MCF 10A (cell line): ENCODE data around the gene RABGGTA. TPM values are rescaled to one million over a fixed set of nuclear protein-coding genes. Genes with fewer than 3 reads are reported as not detected.
"Not testable (repeated sequence)": the region's sequence is repeated elsewhere in the genome, so short reads cannot be mapped to it uniquely, and the experiment has no call there.

Experiments used
- BruUV-seq: library from RNA; stranded (reverse); fragments of 400-500 nt; replicated peaks from 2 replicates; lab custom pipeline; 2021; lab: Mats Ljungman, UMichigan
- CTCF ChIA-PET: fragments of 300-600 bp; sonication (Branson Sonifier 250); formaldehyde crosslinking; extraction: SDS; loops from one replicate; lab custom pipeline; 2021; ENCODE audit warnings: antibody characterized with exemption, inconsistent platforms; lab: Yijun Ruan, JAX
- POLR2A ChIA-PET: fragments of 300-600, 350-650 bp; sonication (Branson Sonifier 250); formaldehyde crosslinking; extraction: SDS; loops from one replicate; lab custom pipeline; 2020; ENCODE audit warnings: antibody characterized with exemption, inconsistent platforms; lab: Yijun Ruan, JAX
- DNase-seq: peaks from one replicate; pipeline ENCODE4 v3.0.0-alpha.2; 2018; ENCODE audit not compliant: unreplicated experiment
- H3K27ac Mint-ChIP-seq: one replicate; pipeline ENCODE4 v1.8.0; 2022; ENCODE audit warnings: mild to moderate bottlenecking, low read depth, mixed read lengths; ENCODE audit not compliant: unreplicated experiment
- H3K27me3 Mint-ChIP-seq: one replicate; pipeline ENCODE4 v1.8.0; 2022; ENCODE audit warnings: mixed read lengths; ENCODE audit not compliant: insufficient read depth, unreplicated experiment
- H3K36me3 Mint-ChIP-seq: one replicate; pipeline ENCODE4 v1.8.0; 2022; ENCODE audit warnings: mild to moderate bottlenecking, moderate library complexity, mixed read lengths; ENCODE audit not compliant: insufficient read depth, unreplicated experiment
- H3K4me1 Mint-ChIP-seq: one replicate; pipeline ENCODE4 v1.8.0; 2022; ENCODE audit warnings: mixed read lengths; ENCODE audit not compliant: insufficient read depth, unreplicated experiment
- H3K4me3 Mint-ChIP-seq: one replicate; pipeline ENCODE4 v1.8.0; 2022; ENCODE audit warnings: mild to moderate bottlenecking, moderate library complexity, mixed read lengths; ENCODE audit not compliant: unreplicated experiment
- H3K9me3 Mint-ChIP-seq: one replicate; pipeline ENCODE4 v1.8.0; 2022; ENCODE audit warnings: mixed read lengths; ENCODE audit not compliant: unreplicated experiment
- intact Hi-C: fragments of 100-400 bp; cut with micrococcal nuclease; formaldehyde crosslinking; loops from 2 replicates; pipeline ENCODE4 v1.14.1; 2022
- total RNA-seq: library from RNA; stranded (reverse); gene quantifications from 2 replicates; pipeline ENCODE4 v1.2.3, GENCODE V29; 2022
- TF ChIP-seq, protein P1 (sequence below): fragments of 200-600 bp; IDR thresholded peaks from one replicate; pipeline ENCODE4 v1.8.0; 2022; ENCODE audit warnings: antibody characterized with exemption, mild to moderate bottlenecking; ENCODE audit not compliant: unreplicated experiment

Gene RABGGTA
- total RNA-seq, 1 experiment from 2014 or later = 75.0 TPM

DNA sequence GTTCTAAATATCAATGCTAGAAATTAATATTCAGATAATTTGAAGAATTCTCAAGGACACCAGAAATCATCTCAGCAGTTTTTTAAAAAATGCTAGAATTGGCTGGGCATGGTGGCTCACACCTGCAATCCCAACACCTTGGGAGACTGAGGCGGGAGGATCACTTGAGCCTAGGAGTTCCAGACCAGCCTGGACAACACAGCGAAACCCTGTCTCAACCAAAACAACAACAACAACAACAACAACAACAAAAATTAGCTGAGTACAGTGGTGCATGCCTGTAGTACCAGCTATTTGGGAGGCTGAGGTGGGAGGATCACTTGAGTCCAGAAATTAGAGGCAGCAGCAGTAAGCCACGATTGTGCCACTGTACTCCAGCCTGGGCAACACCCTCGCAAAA lies 52.3 kb downstream of the RABGGTA start:
- DNase-seq = no peak
- H3K9me3 Mint-ChIP-seq = no peaks in the 10 kb centered on the region
- H3K36me3 Mint-ChIP-seq = peaks cover 27% of the 10 kb centered on the region
- intact Hi-C loops = no loop called here
- peaks cover 11% of the 10 kb centered on the region for H3K4me1 Mint-ChIP-seq
- H3K27me3 Mint-ChIP-seq = no peaks in the 10 kb centered on the region
- H3K4me3 Mint-ChIP-seq = no peak overlapping the region
- H3K27ac Mint-ChIP-seq = no peak overlapping the region
- TF ChIP-seq, protein P1, sequence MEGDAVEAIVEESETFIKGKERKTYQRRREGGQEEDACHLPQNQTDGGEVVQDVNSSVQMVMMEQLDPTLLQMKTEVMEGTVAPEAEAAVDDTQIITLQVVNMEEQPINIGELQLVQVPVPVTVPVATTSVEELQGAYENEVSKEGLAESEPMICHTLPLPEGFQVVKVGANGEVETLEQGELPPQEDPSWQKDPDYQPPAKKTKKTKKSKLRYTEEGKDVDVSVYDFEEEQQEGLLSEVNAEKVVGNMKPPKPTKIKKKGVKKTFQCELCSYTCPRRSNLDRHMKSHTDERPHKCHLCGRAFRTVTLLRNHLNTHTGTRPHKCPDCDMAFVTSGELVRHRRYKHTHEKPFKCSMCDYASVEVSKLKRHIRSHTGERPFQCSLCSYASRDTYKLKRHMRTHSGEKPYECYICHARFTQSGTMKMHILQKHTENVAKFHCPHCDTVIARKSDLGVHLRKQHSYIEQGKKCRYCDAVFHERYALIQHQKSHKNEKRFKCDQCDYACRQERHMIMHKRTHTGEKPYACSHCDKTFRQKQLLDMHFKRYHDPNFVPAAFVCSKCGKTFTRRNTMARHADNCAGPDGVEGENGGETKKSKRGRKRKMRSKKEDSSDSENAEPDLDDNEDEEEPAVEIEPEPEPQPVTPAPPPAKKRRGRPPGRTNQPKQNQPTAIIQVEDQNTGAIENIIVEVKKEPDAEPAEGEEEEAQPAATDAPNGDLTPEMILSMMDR = no peak
- BruUV-seq = no TSS peak
- ChIA-PET CTCF (interaction anchor here (1.1 to 2.4 kb wide), 5 partner anchors 19 to 78 kb away, joined by 3 to 19 read pairs (median 6); partner anchors contain the start of gene TINF2), POLR2A (interaction anchor here (1.4 kb wide), 1 partner anchor 14 kb away, joined by 4 read pairs; the partner anchor contains the start of genes GMPR2 and NEDD8)

DNA sequence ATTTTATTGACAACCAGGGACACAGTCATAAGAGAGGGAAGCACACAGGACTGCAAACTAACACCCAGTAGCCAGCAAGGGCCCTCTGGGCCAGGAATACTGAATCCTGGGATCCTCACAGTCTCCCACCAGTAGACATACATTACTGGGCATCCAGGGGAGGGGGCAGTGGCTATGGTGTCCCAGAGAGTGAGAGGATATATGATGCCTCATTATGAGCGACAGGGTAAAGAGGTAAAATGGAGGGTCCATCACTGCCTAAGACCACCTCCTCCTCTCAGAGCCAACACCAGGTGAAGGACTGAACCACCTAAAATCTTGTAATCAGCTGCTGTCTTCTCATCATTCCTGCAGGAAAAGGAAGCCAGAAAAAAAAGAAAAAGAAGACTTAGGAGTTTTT lies 54.5 kb downstream of the RABGGTA start:
- ChIA-PET POLR2A (interaction anchor here (0.6 to 5.1 kb wide), 6 partner anchors 14 to 102 kb away, joined by 3 to 69 read pairs (median 18); partner anchors contain the start of genes DCAF11, DHRS1, LTB4R2 and NOP9), CTCF (interaction anchor here (0.6 to 4.2 kb wide), 4 partner anchors 8 to 91 kb away, joined by 3 to 32 read pairs (median 9); partner anchors contain the start of gene CIDEB)
- H3K9me3 Mint-ChIP-seq, H3K27ac Mint-ChIP-seq, BruUV-seq, H3K27me3 Mint-ChIP-seq, DNase-seq, H3K4me3 Mint-ChIP-seq: not testable (repeated sequence)
- intact Hi-C loops = loop anchor here (1.0 kb wide), 3 partner anchors 15 to 80 kb away; partner anchors contain the start of genes GMPR2 and NEDD8
- Mint-ChIP-seq H3K36me3 (peaks cover 42% of the 10 kb centered on the region), H3K4me1 (peaks cover 20% of the 10 kb centered on the region)

DNA sequence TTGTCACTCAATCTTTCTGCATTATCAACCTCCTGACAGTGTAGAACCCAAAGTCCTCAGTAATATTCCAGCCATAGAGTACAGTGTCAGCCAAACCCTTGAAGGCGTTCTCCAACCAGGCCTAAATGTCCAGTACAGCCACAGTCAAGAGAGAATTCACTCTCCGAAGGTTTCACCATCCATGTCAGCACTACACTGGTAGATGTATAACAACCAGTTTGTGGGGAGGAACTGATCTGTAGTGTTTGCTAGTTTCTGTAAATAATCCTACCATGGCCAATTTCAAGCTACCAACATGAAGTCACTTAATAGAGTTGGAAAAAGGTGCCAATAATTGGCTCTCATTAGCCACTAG lies 55.1 kb downstream of the RABGGTA start:
- no peak for DNase-seq
- TF ChIP-seq, protein P1 = no peak
- no peaks in the 10 kb centered on the region for H3K27me3 Mint-ChIP-seq
- BruUV-seq = no TSS peak
- POLR2A ChIA-PET = interaction anchor here (0.6 to 5.1 kb wide), 20 partner anchors 9 to 135 kb away, joined by 3 to 69 read pairs (median 4); partner anchors contain the start of genes DCAF11, DHRS1, EMC9 and GMPR2
- peaks cover 47% of the 10 kb centered on the region for H3K36me3 Mint-ChIP-seq
- H3K4me3 Mint-ChIP-seq = peak overlapping the region; percentile 80
- H3K27ac Mint-ChIP-seq = no peak overlapping the region
- H3K4me1 Mint-ChIP-seq = peaks cover 20% of the 10 kb centered on the region
- CTCF ChIA-PET = interaction anchor here (0.6 to 4.2 kb wide), 7 partner anchors 9 to 117 kb away, joined by 3 to 32 read pairs (median 9); partner anchors contain the start of genes CIDEB and TINF2
- intact Hi-C loops = loop anchor here (1.0 kb wide), 3 partner anchors 16 to 81 kb away; partner anchors contain the start of genes GMPR2 and NEDD8
- H3K9me3 Mint-ChIP-seq = no peaks in the 10 kb centered on the region

Other genes starting within 250 kb of the RABGGTA start
- gene CARMIL3, start 219.6 kb downstream of the RABGGTA start, total RNA-seq = 0.20 TPM in 1 of 2 replicates, not detected in the other
- gene CPNE6, start 200.0 kb downstream of the RABGGTA start, total RNA-seq = not detected in 2 replicates
- 64.7 and 112 TPM in 2 replicates for gene PCK2, start 177.3 kb downstream of the RABGGTA start, total RNA-seq
- 38.6 and 48.8 TPM in 2 replicates for gene DCAF11, start 156.8 kb downstream of the RABGGTA start, total RNA-seq
- 1.3 and 2.1 TPM in 2 replicates for gene NRL, start 156.6 kb downstream of the RABGGTA start, total RNA-seq
- 0.47 TPM in 1 of 2 replicates, not detected in the other for gene FITM1, start 140.9 kb downstream of the RABGGTA start, total RNA-seq
- gene PSME1, start 135.4 kb downstream of the RABGGTA start, total RNA-seq = 126 and 135 TPM in 2 replicates
- gene EMC9, start 130.0 kb downstream of the RABGGTA start, total RNA-seq = 49.2 and 49.9 TPM in 2 replicates
- 134 and 135 TPM in 2 replicates for gene PSME2, start 125.0 kb downstream of the RABGGTA start, total RNA-seq
- 62.2 and 67.4 TPM in 2 replicates for gene RNF31, start 124.1 kb downstream of the RABGGTA start, total RNA-seq
- 13.6 and 23.8 TPM in 2 replicates for gene IRF9, start 110.3 kb downstream of the RABGGTA start, total RNA-seq
- gene REC8, start 99.5 kb downstream of the RABGGTA start, total RNA-seq = 6.1 and 12.1 TPM in 2 replicates
- gene IPO4, start 82.8 kb downstream of the RABGGTA start, total RNA-seq = 57.2 and 100 TPM in 2 replicates
- 67.8 and 103 TPM in 2 replicates for gene TM9SF1, start 76.2 kb downstream of the RABGGTA start, total RNA-seq
- 0.68 and 1.2 TPM in 2 replicates for gene TSSK4, start 65.9 kb downstream of the RABGGTA start, total RNA-seq
- gene CHMP4A, start 58.1 kb downstream of the RABGGTA start, total RNA-seq = 88.6 and 99.0 TPM in 2 replicates
- 11.0 and 20.2 TPM in 2 replicates for gene MDP1, start 55.5 kb downstream of the RABGGTA start, total RNA-seq
- gene NEDD8, start 39.2 kb downstream of the RABGGTA start, total RNA-seq = 233 and 243 TPM in 2 replicates
- gene GMPR2, start 38.7 kb downstream of the RABGGTA start, total RNA-seq = 77.3 and 79.9 TPM in 2 replicates
- gene TINF2, start 29.0 kb downstream of the RABGGTA start, total RNA-seq = 47.3 and 47.6 TPM in 2 replicates
- 16.9 and 26.2 TPM in 2 replicates for gene TGM1, start 8.4 kb downstream of the RABGGTA start, total RNA-seq
- 29.2 and 29.7 TPM in 2 replicates for gene DHRS1, start 28.2 kb upstream of the RABGGTA start, total RNA-seq
- gene NOP9, start 28.3 kb upstream of the RABGGTA start, total RNA-seq = 29.8 and 31.9 TPM in 2 replicates
- gene CIDEB, start 36.4 kb upstream of the RABGGTA start, total RNA-seq = 0.52 and 1.3 TPM in 2 replicates
- gene LTB4R2, start 38.5 kb upstream of the RABGGTA start, total RNA-seq = 21.7 and 23.8 TPM in 2 replicates
- gene LTB4R, start 39.9 kb upstream of the RABGGTA start, total RNA-seq = 15.8 and 19.9 TPM in 2 replicates
- gene ADCY4, start 63.5 kb upstream of the RABGGTA start, total RNA-seq = not detected in 2 replicates
- not detected in 2 replicates for gene RIPK3, start 68.4 kb upstream of the RABGGTA start, total RNA-seq
- gene NFATC4, start 96.6 kb upstream of the RABGGTA start, total RNA-seq = 0.23 and 1.7 TPM in 2 replicates
- not detected in 2 replicates for gene NYNRIN, start 127.4 kb upstream of the RABGGTA start, total RNA-seq
- gene CBLN3, start 158.1 kb upstream of the RABGGTA start, total RNA-seq = 2.4 TPM in 2 replicates
- 63.0 TPM in 2 replicates for gene KHNYN, start 158.4 kb upstream of the RABGGTA start, total RNA-seq
- gene SDR39U1, start 171.2 kb upstream of the RABGGTA start, total RNA-seq = 53.2 and 58.7 TPM in 2 replicates
- gene CMA1, start 236.7 kb upstream of the RABGGTA start, total RNA-seq = not detected in 2 replicates